HG03575 (cell line): ENCODE data around the gene UBQLN4.
A peak's percentile ranks its signal among the peaks of the same experiment; 100 is the strongest.

Source experiments
- ATAC-seq: cut with Tn5 transposase; IDR thresholded peaks from one replicate; pipeline ENCODE4 v1.9.1; 2021; ENCODE audit not compliant: unreplicated experiment, insufficient number of reproducible peaks, low FRiP score; ENCODE audit errors: extremely low read depth

UBQLN4 gene

GRCh38 chr1:156024801-156025200, 28.8 kb downstream of the UBQLN4 start:
- ATAC-seq = no peak

DNA sequence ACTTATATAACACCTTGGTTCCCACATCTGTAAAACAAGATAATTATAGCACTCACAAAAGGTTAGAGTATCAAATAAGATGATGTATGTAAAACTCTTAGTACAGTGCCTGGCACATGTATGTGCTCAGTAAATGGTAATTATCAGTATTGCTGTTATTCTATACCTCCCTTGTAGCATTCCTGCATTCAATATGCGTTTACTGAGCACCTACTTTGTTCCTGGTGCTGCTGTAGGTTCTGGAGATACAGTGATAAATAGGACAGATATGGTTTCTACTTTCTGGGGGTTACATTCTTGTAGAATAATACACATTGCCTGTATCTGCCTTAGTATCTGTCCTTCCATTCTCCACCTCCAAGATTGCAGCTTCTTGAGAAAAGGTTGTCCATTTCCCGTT, 31.6 kb downstream of the UBQLN4 start:
- no peak for ATAC-seq

DNA sequence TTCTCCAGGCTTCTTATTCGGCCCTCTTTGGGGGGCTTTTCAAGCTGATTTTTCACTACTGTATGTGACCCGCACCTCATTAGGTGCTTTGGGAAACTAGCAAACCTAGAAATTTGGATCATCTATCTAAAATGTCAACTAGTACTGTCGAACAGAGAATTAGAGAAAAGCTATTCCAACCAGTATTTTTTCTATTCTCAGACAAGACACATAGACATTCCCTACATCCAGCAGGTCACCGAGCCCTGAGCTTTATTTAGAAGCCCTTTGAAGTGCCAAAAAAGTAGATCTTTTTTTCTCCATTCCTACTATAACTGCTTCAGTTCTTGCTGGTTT, 32.5 kb downstream of the UBQLN4 start:
- ATAC-seq = no peak

DNA sequence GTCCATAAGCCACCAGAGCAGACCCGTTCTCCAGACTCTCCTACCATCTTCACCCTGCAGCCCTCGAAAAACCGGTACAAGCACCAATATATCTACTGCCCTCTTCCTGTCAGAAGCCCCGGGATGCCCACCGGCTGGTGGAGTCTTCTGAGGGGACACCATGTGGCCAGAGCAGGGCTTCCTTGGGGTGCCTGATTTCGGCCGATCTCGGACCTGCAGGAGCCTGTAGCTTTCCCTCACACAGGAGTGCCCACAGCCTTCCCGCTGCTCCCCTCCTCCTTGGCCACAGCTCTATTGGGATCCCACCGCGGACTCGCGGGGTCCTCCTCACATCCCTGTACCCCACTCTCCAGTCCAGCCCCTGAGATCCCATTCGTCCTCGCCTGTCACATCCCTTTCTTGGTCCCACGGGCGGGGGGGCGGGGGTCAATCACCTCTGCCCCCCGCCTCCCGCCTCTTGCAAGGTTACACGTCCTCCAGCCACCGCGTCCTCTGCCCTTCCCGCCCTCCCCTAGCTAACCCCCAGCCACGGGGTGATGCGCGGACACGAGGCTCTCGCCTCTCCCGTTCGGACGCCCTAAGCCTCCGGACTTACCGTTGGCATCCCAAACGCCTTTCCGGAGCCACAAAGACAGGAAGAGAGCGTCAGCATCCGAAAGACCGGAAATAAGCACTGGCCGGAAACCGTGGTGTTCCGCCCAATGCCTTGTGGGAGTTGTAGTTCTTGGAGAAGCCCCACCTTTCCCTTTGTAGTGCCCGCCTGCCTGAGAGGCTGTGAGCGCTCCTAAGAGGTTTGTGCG, 33.1 kb downstream of the UBQLN4 start, which contains the start of gene SSR2:
Gene SSR2 (minus strand): TSS at position 659 of the 800 bp plus-strand sequence. CDS start 784 bp downstream, outside the sequence.
- ATAC-seq = peak; percentile 86

- no peak for ATAC-seq
Measured at GRCh38 chr1:156019946-156020292, 33.7 kb downstream of the UBQLN4 start.

DNA sequence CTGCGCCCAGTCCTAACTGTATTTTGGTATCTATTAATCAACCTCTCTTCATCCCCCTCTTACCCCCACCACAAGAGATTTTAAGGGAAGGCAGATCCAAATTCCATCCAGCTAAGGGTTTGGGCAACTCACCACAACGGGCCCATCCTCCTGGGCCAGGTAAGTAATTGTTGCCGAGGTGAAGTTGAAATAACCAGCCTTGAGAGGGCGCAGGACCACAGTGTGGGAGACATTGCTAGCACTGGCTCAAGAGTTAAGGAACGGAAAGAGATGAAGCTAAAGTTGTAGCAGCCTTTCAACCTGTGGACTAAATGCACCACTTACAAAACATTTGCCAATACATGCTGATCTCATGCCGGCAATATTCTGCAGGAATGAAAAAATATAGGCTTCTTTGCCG, 38.8 kb downstream of the UBQLN4 start:
- ATAC-seq = no peak

DNA sequence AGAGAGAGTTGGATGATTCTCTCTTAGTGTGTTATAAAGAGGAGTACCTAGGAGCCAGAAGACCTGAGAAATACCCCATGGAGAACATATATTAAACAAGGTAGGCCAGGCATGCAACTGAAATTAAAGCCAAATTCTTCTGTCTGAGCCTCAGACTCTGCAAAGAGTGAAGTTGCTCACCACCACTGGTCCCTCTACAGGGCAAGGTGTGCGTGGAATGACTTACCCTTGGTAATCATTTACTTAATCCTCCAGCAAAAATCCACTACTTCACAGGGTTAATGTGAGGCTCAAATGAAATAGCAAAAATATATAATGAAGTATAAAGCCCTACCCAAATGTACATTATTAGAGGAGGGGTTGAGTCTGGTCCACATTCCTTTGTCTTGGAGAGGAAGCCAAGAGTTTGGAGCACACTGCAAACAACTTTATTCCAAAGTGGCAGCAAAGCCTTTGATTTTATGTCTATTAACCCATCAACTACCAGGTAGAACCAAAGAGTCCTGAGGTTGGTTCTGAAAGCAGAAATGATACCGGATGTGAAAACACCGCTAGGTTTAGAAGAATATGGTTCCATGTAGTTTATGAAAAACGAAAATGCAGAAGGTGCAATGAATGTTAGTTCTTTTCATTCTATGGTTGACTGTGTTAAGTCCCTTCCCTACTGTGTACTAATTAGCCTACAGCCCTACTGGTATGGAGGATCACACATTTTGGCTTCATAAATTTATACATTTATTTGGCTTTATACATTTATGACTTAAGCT, 41.4 kb downstream of the UBQLN4 start:
- ATAC-seq = peak; percentile 69

DNA sequence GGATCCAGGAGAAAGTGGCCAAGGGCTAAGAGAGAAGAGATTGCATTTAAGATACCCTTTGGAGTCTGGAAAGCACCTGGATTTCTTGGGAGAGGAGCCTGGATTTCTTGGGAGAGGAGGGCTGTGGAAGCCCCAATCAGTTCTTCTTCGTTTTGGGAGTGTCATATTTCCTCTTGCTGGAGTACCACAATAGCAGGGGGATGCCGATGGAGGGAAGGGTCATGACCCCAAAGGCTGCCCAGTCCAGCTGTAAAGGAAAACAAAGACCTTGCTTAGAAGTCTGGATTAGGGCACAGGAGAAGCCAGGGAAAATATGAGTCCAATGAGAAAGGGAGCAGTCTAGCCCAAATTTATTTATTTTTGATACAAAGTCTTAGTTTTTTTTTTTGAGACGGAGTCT, 44.2 kb downstream of the UBQLN4 start:
- no peak for ATAC-seq

DNA sequence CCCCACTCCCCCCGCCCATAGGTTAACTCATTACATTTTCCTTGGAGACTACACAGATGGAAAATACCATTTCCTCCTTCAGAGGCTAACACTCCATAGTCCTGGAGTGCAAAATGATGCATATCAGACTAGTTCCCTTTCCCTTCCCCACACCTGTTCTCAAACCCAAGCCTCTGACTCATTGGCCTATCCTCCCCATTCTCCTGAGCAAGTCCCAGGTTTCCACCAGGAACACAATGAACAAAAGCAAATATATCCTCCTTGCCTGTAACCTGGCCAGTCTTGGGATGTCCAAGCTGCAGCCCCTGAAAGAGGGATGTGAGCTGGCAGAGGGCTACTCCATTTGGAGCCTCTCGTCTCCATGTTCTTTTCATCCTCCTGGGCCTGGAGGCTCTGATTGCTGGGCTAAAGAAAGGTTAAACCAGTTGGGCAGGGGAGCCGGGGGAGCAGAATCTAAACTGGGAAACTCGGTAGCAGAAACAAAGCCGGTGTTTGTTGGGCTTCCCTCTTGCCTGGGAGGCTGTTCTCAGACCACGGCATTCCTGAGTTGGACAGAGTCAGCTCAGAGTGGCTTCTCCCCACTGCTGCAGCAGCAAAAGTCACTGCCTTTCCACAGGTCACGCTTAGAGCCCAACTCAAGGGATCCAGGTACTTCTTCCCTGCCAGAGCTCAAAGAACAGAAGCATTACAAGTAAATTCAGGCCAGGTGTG, 46.8 kb downstream of the UBQLN4 start:
- no peak for ATAC-seq

GRCh38 chr1:156004843-156005584, 48.6 kb downstream of the UBQLN4 start:
- ATAC-seq = no peak

- ATAC-seq = no peak
Measured at GRCh38 chr1:156003923-156004188, 49.7 kb downstream of the UBQLN4 start.

- no peak for ATAC-seq
Measured at GRCh38 chr1:156002188-156002911, 51.2 kb downstream of the UBQLN4 start.

DNA sequence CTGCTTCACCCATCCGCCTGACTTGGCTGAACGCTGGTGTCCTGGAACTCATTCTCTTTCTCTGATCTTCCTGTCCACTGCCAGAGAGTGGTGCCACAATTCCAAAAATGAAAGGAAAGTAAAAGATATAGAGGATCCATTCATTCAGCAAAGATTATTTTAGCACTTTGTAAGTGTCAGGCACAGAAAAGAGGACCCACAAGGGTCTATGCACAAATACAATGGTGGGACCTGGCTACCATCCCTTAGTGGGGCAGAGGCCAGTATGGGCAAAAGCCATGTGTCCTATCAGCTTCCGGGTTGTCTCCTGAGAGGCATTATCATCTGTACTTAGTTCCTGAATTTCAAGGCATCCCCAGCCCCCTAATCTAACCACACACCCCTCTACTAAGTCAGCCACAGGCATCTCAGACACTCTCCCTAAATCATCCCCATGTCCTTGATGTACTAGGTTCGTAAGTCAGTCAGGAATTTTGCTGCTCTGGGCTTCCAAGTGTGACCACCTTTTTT, 51.9 kb downstream of the UBQLN4 start:
- no peak for ATAC-seq

- no peak for ATAC-seq
Measured at GRCh38 chr1:156001021-156001661, 52.5 kb downstream of the UBQLN4 start.

DNA sequence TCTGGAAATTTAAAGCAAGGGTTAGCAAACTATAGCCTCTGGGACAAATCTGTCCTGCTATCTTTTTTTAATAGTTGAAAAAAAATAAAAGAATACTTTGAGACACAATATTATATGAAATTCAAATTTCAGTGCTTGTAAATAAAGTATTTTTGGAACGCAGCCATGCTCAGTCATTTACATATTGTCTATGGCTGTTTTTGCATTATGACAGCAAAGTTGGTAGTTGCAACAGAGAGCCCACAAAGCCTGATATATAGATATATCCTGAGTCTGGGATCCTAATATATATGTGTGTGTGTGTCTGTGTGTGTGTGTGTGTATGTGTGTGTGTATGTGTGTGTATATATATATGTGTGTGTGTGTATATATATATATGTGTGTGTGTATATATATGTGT, 53.6 kb downstream of the UBQLN4 start:
- no peak for ATAC-seq

- ATAC-seq = no peak
Measured at GRCh38 chr1:155996166-155996565, 57.4 kb downstream of the UBQLN4 start.

- ATAC-seq = no peak
Measured at GRCh38 chr1:155993595-155993994, 60.0 kb downstream of the UBQLN4 start.

DNA sequence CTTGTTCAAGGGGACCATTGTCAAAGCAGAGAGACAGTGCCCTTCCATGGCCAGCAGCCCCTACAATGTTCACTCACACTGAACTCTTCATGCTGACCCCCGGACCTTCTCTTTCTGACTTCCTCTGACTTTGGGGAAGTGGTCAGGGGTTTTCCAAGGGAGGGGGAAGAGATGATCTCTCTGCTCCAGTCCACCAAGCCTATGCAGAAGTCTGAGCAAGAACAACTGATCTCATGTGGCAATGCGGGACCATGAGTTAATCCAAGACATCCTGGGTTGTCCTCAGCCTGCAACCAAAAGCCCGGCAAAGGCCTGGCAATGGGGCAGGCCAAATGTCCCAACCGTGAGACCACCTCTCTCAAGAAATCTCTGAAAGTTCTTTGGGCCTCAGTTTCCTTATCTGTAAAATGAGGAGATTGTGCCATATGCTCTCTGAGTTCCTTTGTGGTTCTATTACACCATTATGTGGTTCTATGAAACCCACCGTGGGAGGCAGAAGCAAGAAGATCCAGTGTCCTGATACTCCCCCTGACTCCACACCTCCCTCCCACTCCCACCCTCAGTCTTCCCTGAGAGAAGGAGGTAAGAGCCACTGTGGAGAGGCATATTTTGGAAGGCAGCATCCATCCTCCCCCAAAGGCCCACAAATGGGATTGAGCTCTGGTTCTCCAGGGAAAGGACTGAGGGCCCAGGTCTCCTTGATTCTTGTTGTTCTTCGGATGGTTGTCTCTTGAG, 63.4 kb downstream of the UBQLN4 start:
- no peak for ATAC-seq
